HL-60 (cell line): ENCODE data around the gene PDE1C.

Experiments used
- DNase-seq, 2 experiments: peaks; one replicate each; pipeline ENCODE4 v3.0.0-alpha.2; 2010 to 2020; ENCODE audit warnings: low read depth in 1 of 2, low spot score in 1 of 2
- H3K27ac ChIP-seq: fragments of 250-450 bp; sonication (Bioruptor Pico); replicated peaks from 2 replicates; pipeline ENCODE4 v1.5.1; 2020; ENCODE audit warnings: mild to moderate bottlenecking, moderate library complexity
- H3K27me3 ChIP-seq: fragments of 250-450 bp; sonication (Bioruptor Pico); 2 replicates; pipeline ENCODE4 v1.5.1; 2021; ENCODE audit warnings: mild to moderate bottlenecking, moderate library complexity; ENCODE audit not compliant: insufficient read depth, poor library complexity, severe bottlenecking
- H3K4me3 ChIP-seq: replicated peaks from 2 replicates; pipeline ENCODE4 v1.5.1; 2011; ENCODE audit warnings: mild to moderate bottlenecking, control low read depth, low read length; ENCODE audit not compliant: insufficient read depth
- CTCF ChIP-seq: IDR thresholded peaks from one replicate; pipeline ENCODE4 v1.5.1; 2011; ENCODE audit warnings: low read length, control low read depth, inconsistent platforms; ENCODE audit not compliant: insufficient read depth
- GABPA ChIP-seq: IDR thresholded peaks from 2 replicates; pipeline ENCODE4 v1.6.1; 2012; ENCODE audit warnings: low read depth
- POLR2AphosphoS5 ChIP-seq: IDR thresholded peaks from 2 replicates; pipeline ENCODE4 v1.6.1; 2012; ENCODE audit warnings: low read depth
- REST ChIP-seq: IDR thresholded peaks from 2 replicates; pipeline ENCODE4 v1.6.1; 2012; ENCODE audit warnings: low read depth; ENCODE audit not compliant: insufficient replicate concordance
- SPI1 ChIP-seq: IDR thresholded peaks from 2 replicates; pipeline ENCODE4 v1.6.1; 2012; ENCODE audit warnings: low read depth, mild to moderate bottlenecking, borderline replicate concordance

PDE1C gene

GRCh38 chr7:32001948-32002347 lies 68.3 kb downstream of the PDE1C start:
- Histone ChIP-seq H3K27me3 (no peaks in the 10 kb centered on the region), H3K27ac (no peak overlapping the region), H3K4me3 (no peak overlapping the region)
- TF ChIP-seq REST, result no peak
- TF ChIP-seq POLR2AphosphoS5, result no peak
- no peak for TF ChIP-seq GABPA
- no peak for TF ChIP-seq SPI1
- TF ChIP-seq CTCF, result no peak
- no peak for DNase-seq

- H3K27me3 ChIP-seq, result no peaks in the 10 kb centered on the region
- TF ChIP-seq SPI1 (no peak), GABPA (no peak), REST (no peak), POLR2AphosphoS5 (no peak), CTCF (no peak)
- no peak overlapping the region for H3K4me3 ChIP-seq
- no peak overlapping the region for H3K27ac ChIP-seq
- DNase-seq, result no peak
Observed at GRCh38 chr7:31997423-31997822, 72.8 kb downstream of the PDE1C start.

GRCh38 chr7:31995134-31995533 lies 75.1 kb downstream of the PDE1C start:
- Histone ChIP-seq H3K4me3 (no peak overlapping the region), H3K27me3 (no peaks in the 10 kb centered on the region), H3K27ac (no peak overlapping the region)
- no peak for DNase-seq
- TF ChIP-seq SPI1 (no peak), GABPA (no peak), REST (no peak), POLR2AphosphoS5 (no peak), CTCF (no peak)
